Measurements from ENCODE around the gene TMEM202. TPM values are rescaled to one million over a fixed set of nuclear protein-coding genes. Genes with fewer than 3 reads are reported as not detected.
"Not testable (repeated sequence)": the region's sequence is repeated elsewhere in the genome, so short reads cannot be mapped to it uniquely, and the experiment has no call there.

Gene TMEM202
- total and polyA plus RNA-seq, 2 donors from 2014 or later: not detected

- no peaks in the 10 kb centered on the region for H3K4me1 ChIP-seq (ENCODE audit: control insufficient read depth in 2 of 3, insufficient read depth in 2 of 3, low read depth in 1 of 3, low read length in 3 of 3)
- no peak for TF ChIP-seq CTCF (IDR thresholded peaks at IDR 0.05; ENCODE audit: borderline replicate concordance, extremely low read depth, insufficient read depth)
- H3K9ac ChIP-seq (ENCODE audit: low read length in 3 of 3): no peak overlapping the region
- intact Hi-C loops (cut with DNase I): no loop called here
- no peaks in the 10 kb centered on the region for H3K36me3 ChIP-seq (ENCODE audit: control insufficient read depth in 2 of 3, insufficient read depth in 3 of 3, low read length in 3 of 3)
- no peaks in the 10 kb centered on the region for H3K9me3 ChIP-seq (ENCODE audit: control insufficient read depth in 2 of 3, insufficient read depth in 1 of 3, low read length in 3 of 3)
- no peak overlapping the region for H3K4me3 ChIP-seq (ENCODE audit: low read length in 3 of 3)
- no peak overlapping the region for H3K27ac ChIP-seq (ENCODE audit: low read depth in 2 of 2, low read length in 2 of 2)
- no peak for DNase-seq
- no peak for FAIRE-seq
- H3K27me3 ChIP-seq (ENCODE audit: control insufficient read depth, insufficient read depth, low read length): no peaks in the 10 kb centered on the region
These were observed 13.4 kb downstream of the TMEM202 start for GRCh38 chr15:72411544-72411943.

GRCh38 chr15:72413337-72413736 lies 15.2 kb downstream of the TMEM202 start:
- H3K9ac ChIP-seq (ENCODE audit: low read length in 3 of 3); intact Hi-C loops (cut with DNase I); H3K27me3 ChIP-seq (ENCODE audit: control insufficient read depth, insufficient read depth, low read length); FAIRE-seq; H3K4me1 ChIP-seq (ENCODE audit: control insufficient read depth in 2 of 3, insufficient read depth in 2 of 3, low read depth in 1 of 3, low read length in 3 of 3); H3K27ac ChIP-seq (ENCODE audit: low read depth in 2 of 2, low read length in 2 of 2); DNase-seq; H3K36me3 ChIP-seq (ENCODE audit: control insufficient read depth in 2 of 3, insufficient read depth in 3 of 3, low read length in 3 of 3); H3K4me3 ChIP-seq (ENCODE audit: low read length in 3 of 3); H3K9me3 ChIP-seq (ENCODE audit: control insufficient read depth in 2 of 3, insufficient read depth in 1 of 3, low read length in 3 of 3): not testable (repeated sequence)

- no peaks in the 10 kb centered on the region for H3K36me3 ChIP-seq (ENCODE audit: control insufficient read depth in 2 of 3, insufficient read depth in 3 of 3, low read length in 3 of 3)
- no peaks in the 10 kb centered on the region for H3K4me1 ChIP-seq (ENCODE audit: control insufficient read depth in 2 of 3, insufficient read depth in 2 of 3, low read depth in 1 of 3, low read length in 3 of 3)
- no peak for TF ChIP-seq CTCF (IDR thresholded peaks at IDR 0.05; ENCODE audit: borderline replicate concordance, extremely low read depth, insufficient read depth)
- H3K9ac ChIP-seq (ENCODE audit: low read length in 3 of 3): no peak overlapping the region
- H3K27me3 ChIP-seq (ENCODE audit: control insufficient read depth, insufficient read depth, low read length): no peaks in the 10 kb centered on the region
- DNase-seq (no peak), FAIRE-seq (no peak)
- H3K9me3 ChIP-seq (ENCODE audit: control insufficient read depth in 2 of 3, insufficient read depth in 1 of 3, low read length in 3 of 3): no peaks in the 10 kb centered on the region
- no peak overlapping the region for H3K27ac ChIP-seq (ENCODE audit: low read depth in 2 of 2, low read length in 2 of 2)
- intact Hi-C loops (cut with DNase I): no loop called here
- H3K4me3 ChIP-seq (ENCODE audit: low read length in 3 of 3): no peak overlapping the region
These were observed 17.2 kb downstream of the TMEM202 start for GRCh38 chr15:72415304-72415703.

- H3K4me1 ChIP-seq (ENCODE audit: control insufficient read depth in 2 of 3, insufficient read depth in 2 of 3, low read depth in 1 of 3, low read length in 3 of 3); H3K4me3 ChIP-seq (ENCODE audit: low read length in 3 of 3); H3K9me3 ChIP-seq (ENCODE audit: control insufficient read depth in 2 of 3, insufficient read depth in 1 of 3, low read length in 3 of 3); H3K27ac ChIP-seq (ENCODE audit: low read depth in 2 of 2, low read length in 2 of 2); H3K27me3 ChIP-seq (ENCODE audit: control insufficient read depth, insufficient read depth, low read length); FAIRE-seq; intact Hi-C loops (cut with DNase I); H3K9ac ChIP-seq (ENCODE audit: low read length in 3 of 3); DNase-seq; H3K36me3 ChIP-seq (ENCODE audit: control insufficient read depth in 2 of 3, insufficient read depth in 3 of 3, low read length in 3 of 3): not testable (repeated sequence)
These were observed 21.7 kb downstream of the TMEM202 start for GRCh38 chr15:72419768-72420167.

GRCh38 chr15:72420576-72420975 lies 22.5 kb downstream of the TMEM202 start:
- FAIRE-seq (no peak), DNase-seq (no peak)
- Histone ChIP-seq H3K36me3 (ENCODE audit: control insufficient read depth in 2 of 3, insufficient read depth in 3 of 3, low read length in 3 of 3) (no peaks in the 10 kb centered on the region), H3K9ac (ENCODE audit: low read length in 3 of 3) (no peak overlapping the region), H3K9me3 (ENCODE audit: control insufficient read depth in 2 of 3, insufficient read depth in 1 of 3, low read length in 3 of 3) (peaks cover 0 to 3% (median 0%) of the 10 kb centered on the region in 3 donors), H3K27ac (ENCODE audit: low read depth in 2 of 2, low read length in 2 of 2) (no peak overlapping the region), H3K4me3 (ENCODE audit: low read length in 3 of 3) (no peak overlapping the region), H3K4me1 (ENCODE audit: control insufficient read depth in 2 of 3, insufficient read depth in 2 of 3, low read depth in 1 of 3, low read length in 3 of 3) (no peaks in the 10 kb centered on the region), H3K27me3 (ENCODE audit: control insufficient read depth, insufficient read depth, low read length) (no peaks in the 10 kb centered on the region)
- intact Hi-C loops (cut with DNase I): no loop called here
- TF ChIP-seq CTCF (IDR thresholded peaks at IDR 0.05; ENCODE audit: borderline replicate concordance, extremely low read depth, insufficient read depth): no peak

Measured in kidney (tissue), 14 donors.